Progenitor cell of endocrine pancreas (in vitro differentiated cells): Measurements from ENCODE around the gene SPNS2. TPM values are rescaled to one million over a fixed set of nuclear protein-coding genes. Genes with fewer than 3 reads are reported as not detected.
A peak's percentile ranks its signal among the peaks of the same experiment; 100 is the strongest.

Experiments
- DNase-seq: peaks from one replicate; pipeline ENCODE4 v3.0.0; 2021; ENCODE audit warnings: low spot score; ENCODE audit not compliant: unreplicated experiment
- H3K27ac Mint-ChIP-seq: 2 replicates; pipeline ENCODE4 v1.8.0; 2021; ENCODE audit warnings: mild to moderate bottlenecking, moderate library complexity, mixed read lengths
- H3K27me3 Mint-ChIP-seq: 2 replicates; pipeline ENCODE4 v1.8.0; 2021; ENCODE audit warnings: mixed read lengths
- H3K36me3 Mint-ChIP-seq: 2 replicates; pipeline ENCODE4 v1.8.0; 2022; ENCODE audit warnings: mixed read lengths; ENCODE audit not compliant: insufficient read depth
- H3K4me1 Mint-ChIP-seq: 2 replicates; pipeline ENCODE4 v1.8.0; 2021; ENCODE audit warnings: low read depth, mixed read lengths
- H3K4me3 Mint-ChIP-seq: 2 replicates; pipeline ENCODE4 v1.8.0; 2021; ENCODE audit warnings: low read depth, mild to moderate bottlenecking, moderate library complexity, mixed read lengths
- H3K9me3 Mint-ChIP-seq: 2 replicates; pipeline ENCODE4 v1.8.0; 2021; ENCODE audit warnings: low read depth, mixed read lengths
- CTCF ChIP-seq: fragments of 200-600 bp; sonication (generic); IDR thresholded peaks from one replicate; pipeline ENCODE4 v1.5.0; 2021; ENCODE audit warnings: antibody characterized with exemption, mild to moderate bottlenecking; ENCODE audit not compliant: unreplicated experiment
- total RNA-seq: library from RNA; stranded (reverse); gene quantifications from 2 replicates; pipeline ENCODE4 v1.2.1, GENCODE V29; 2021

Gene SPNS2
- total RNA-seq, 1 donor from 2014 or later, result 0.60 TPM

- Mint-ChIP-seq H3K4me1 (peaks cover 22% of the 10 kb centered on the region), H3K4me3 (no peak overlapping the region), H3K27me3 (peaks cover 39% of the 10 kb centered on the region), H3K36me3 (no peaks in the 10 kb centered on the region), H3K9me3 (no peaks in the 10 kb centered on the region), H3K27ac (no peak overlapping the region)
- no peak for TF ChIP-seq CTCF
- DNase-seq, result no peak
These were observed 83.4 kb downstream of the SPNS2 start for GRCh38 chr17:4582101-4582501.

- H3K4me3 Mint-ChIP-seq, result no peak overlapping the region
- peaks cover 20% of the 10 kb centered on the region for H3K4me1 Mint-ChIP-seq
- no peak for TF ChIP-seq CTCF
- no peaks in the 10 kb centered on the region for H3K9me3 Mint-ChIP-seq
- H3K27me3 Mint-ChIP-seq, result peaks cover 39% of the 10 kb centered on the region
- no peak for DNase-seq
- no peaks in the 10 kb centered on the region for H3K36me3 Mint-ChIP-seq
- no peak overlapping the region for H3K27ac Mint-ChIP-seq
These were observed 84.0 kb downstream of the SPNS2 start for GRCh38 chr17:4582691-4583090.

GRCh38 chr17:4583206-4583605, 84.5 kb downstream of the SPNS2 start:
- Mint-ChIP-seq H3K36me3 (no peaks in the 10 kb centered on the region), H3K27me3 (peaks cover 39% of the 10 kb centered on the region), H3K27ac (no peak overlapping the region), H3K4me1 (peaks cover 25% of the 10 kb centered on the region), H3K4me3 (peak overlapping the region; percentile 84), H3K9me3 (no peaks in the 10 kb centered on the region)
- no peak for DNase-seq
- TF ChIP-seq CTCF, result no peak

GRCh38 chr17:4583782-4584100, 85.1 kb downstream of the SPNS2 start:
- DNase-seq, result no peak
- H3K27ac Mint-ChIP-seq, result peak overlapping the region; percentile 96
- peak overlapping the region; percentile 84 for H3K4me3 Mint-ChIP-seq
- no peaks in the 10 kb centered on the region for H3K36me3 Mint-ChIP-seq
- no peaks in the 10 kb centered on the region for H3K9me3 Mint-ChIP-seq
- peaks cover 29% of the 10 kb centered on the region for H3K4me1 Mint-ChIP-seq
- TF ChIP-seq CTCF, result peak; percentile 68
- peaks cover 39% of the 10 kb centered on the region for H3K27me3 Mint-ChIP-seq

GRCh38 chr17:4584101-4584916, 85.6 kb downstream of the SPNS2 start, which contains the start of gene SMTNL2:
Gene SMTNL2 (plus strand): TSS chr17:4584529. CDS start chr17:4584606, 77 bp downstream.
- peak within 1 kb of the TSS; percentile 84 for H3K4me3 Mint-ChIP-seq
- H3K27me3 Mint-ChIP-seq, result peaks cover 39% of the 10 kb centered on the region
- peaks cover 33% of the 10 kb centered on the region for H3K4me1 Mint-ChIP-seq
- no peaks in the 10 kb centered on the region for H3K36me3 Mint-ChIP-seq
- H3K27ac Mint-ChIP-seq, result peak within 1 kb of the TSS; percentile 96
- peak; percentile 33 for DNase-seq
- no peaks in the 10 kb centered on the region for H3K9me3 Mint-ChIP-seq
- TF ChIP-seq CTCF, result no peak
